Stimulated activated CD4-positive, alpha-beta T cell treated with anti-CD3 and anti-CD28 coated beads, Interleukin-4, amount 100 ng/mL, for 4 hours (primary cell): ENCODE results near the gene ATCAY.
"Not testable (repeated sequence)": the region's sequence is repeated elsewhere in the genome, so short reads cannot be mapped to it uniquely, and the experiment has no call there.

Source experiments
- DNase-seq, 2 experiments: peaks; one replicate each; pipeline ENCODE4 v3.0.0-alpha.2; 2020

Gene ATCAY

DNA sequence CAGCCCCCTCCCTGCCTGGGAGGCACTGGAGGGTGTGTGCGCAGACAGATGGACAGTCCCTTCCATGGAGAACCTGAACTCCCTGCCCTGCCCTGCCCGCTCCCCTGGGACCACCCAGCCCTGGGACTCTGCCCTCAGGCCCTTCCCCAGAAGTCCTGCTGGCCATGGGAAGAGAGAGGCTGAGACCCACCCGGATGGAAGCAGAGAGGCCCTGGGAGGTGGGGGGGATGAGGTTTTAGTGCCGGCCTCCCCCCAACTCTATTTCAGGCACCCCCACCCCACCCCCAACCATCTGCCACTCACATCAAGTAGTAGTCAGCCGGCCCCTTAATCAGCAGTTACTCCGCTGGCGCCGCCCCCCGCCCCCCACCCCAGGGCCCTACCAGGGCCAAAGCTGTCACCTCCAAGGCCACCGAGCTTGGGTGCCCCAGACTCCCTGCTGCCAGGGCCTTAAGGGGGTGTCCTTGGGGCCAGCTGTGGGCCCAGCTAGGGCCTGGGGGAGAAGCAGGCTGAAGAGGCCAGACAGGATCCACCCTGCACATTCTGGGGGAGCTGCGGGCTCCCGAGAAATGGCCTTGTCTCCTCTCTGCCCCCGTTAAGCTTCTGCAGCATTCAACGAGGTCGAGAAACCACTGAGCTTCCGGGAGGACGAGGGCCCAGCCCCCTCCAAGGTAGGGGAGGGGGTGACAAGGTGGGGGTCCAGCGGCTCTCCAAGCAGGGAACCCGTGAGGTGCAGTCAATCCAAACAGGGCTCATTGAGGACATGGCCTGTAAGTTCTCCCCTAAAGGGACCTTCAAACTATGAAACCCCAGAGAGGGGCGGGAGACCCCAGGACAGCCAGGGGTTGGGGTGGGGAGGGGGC, 69.7 kb downstream of the ATCAY start:
- DNase-seq, result no peak

DNA sequence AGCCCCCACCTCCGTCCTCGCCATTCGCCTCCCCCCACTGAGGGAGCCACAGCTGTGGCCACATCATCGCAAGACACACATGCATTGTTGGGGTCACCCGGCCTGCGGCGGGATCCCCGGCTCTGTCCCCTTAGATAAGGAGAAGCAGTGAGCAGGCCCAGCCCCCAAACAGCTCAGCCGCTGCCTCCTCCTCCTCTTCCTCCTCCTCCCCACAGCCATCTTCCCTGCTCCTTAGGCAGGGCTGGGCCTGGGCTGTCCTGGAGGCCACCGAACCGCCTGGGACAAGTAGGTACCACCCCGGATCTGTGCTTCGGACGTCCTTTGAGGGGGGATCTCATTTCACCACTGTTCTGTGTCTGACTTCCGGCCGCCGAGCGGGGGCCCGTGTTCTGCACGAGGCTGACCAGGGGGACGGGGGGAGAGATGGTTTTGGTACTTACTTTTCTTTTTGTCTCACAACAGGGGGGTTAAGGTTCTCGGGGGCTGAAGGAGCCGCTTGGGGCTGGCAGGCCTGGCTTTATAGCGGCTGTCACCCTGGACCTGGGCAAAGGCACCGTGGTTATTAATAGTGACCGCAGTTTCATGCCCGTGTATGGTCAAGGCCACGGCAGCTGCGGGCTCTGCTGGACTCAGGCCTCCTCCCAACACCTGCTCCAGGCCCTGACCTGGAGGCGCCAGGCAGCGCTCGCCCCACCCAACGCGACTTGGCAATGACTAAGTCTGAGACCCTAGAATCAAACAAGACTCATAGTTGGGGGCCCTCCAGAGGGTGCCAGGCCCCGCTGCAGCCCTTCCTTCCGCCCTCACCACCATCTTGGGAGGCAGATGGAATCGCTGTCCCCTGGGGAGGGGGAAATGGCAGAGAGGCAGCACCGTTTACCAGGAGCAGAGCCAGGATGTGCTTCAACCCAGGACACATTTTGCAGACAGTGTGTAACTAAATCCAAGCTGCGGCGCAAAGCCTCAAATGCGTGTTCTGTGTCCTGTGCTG, 70.7 kb downstream of the ATCAY start:
- DNase-seq, result no peak

DNA sequence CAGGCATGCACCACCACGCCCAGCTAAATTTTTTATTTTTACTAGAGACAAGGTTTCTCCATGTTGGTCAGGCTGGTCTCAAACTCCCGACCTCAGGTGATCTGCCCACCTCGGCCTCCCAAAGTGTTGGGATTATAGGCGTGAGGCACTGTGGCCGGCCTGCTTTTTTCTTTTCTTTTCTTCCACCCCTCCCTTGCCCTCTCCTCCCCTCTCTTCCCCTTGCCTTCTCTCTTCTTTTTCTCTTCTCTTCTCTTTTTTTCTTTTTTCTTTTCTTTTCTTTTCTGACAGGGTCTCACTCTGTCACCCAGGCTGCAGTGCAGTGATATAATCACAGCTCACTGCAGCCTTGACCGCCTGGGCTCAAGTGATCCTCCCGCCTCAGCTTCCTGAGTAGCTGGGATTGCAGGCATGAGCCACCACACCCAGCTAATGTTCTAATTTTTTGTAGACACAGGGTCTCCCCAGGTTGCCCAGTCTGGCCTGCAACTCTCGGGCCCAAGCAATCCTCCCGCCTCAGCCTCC, 72.3 kb downstream of the ATCAY start:
- not testable (repeated sequence) for DNase-seq

DNA sequence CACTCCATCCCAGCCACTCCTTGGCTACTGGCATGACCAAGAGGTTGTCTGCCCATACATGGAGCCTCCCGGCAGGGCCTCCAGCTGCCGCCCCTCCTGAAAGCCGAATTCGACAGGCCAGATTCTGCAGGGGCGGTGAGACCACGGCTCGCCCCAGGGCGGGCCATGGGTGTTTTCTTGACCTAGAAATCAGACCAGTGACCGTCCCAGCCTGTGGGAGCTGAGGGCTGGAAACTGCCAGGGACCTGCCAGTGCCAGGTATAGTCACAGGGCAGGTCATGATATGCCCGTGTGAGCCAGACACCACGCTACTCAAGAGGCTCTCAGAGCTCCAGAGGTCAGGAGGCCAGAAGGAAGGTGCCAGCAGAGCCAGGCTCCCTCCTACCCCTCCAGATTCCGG, 73.6 kb downstream of the ATCAY start:
- no peak for DNase-seq

DNA sequence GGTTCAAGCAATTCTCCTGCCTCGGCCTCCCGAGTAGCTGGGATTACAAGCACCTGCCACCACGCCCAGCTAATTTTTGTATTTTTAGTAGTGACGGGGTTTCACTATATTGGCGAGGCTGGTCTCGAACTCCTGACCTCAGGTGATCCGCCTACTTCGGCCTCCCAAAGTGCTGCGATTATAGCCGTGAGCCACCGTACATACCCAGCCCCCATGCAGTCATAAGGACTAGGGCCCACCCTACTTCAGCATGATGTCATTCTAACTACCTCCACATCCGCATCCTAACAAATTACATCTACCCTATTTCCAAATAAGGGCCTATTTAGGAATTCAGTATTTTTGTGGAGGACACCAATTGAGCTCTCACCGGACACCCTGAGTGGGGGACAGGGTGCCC, 74.8 kb downstream of the ATCAY start:
- DNase-seq, result not testable (repeated sequence)

DNA sequence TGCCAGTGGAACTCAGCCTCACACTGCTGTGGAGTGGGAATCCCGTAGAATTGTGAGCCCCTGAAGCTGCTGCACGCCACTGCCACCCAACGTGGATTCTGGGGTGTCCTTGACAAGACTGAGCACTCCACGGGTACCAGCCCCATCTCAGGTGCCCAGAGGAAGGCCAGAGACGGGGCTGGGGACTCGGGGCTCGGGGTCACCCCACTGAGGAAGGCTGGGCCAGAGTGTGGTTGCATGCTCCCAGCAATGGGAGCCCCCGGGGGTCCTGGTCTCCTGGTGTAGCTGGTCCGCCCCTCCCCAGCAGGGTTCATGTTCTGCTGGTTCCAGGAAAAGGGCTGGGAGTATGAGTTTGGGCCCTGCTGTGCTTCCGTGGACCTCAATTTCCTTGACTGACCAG, 75.2 kb downstream of the ATCAY start:
- DNase-seq, result no peak

DNA sequence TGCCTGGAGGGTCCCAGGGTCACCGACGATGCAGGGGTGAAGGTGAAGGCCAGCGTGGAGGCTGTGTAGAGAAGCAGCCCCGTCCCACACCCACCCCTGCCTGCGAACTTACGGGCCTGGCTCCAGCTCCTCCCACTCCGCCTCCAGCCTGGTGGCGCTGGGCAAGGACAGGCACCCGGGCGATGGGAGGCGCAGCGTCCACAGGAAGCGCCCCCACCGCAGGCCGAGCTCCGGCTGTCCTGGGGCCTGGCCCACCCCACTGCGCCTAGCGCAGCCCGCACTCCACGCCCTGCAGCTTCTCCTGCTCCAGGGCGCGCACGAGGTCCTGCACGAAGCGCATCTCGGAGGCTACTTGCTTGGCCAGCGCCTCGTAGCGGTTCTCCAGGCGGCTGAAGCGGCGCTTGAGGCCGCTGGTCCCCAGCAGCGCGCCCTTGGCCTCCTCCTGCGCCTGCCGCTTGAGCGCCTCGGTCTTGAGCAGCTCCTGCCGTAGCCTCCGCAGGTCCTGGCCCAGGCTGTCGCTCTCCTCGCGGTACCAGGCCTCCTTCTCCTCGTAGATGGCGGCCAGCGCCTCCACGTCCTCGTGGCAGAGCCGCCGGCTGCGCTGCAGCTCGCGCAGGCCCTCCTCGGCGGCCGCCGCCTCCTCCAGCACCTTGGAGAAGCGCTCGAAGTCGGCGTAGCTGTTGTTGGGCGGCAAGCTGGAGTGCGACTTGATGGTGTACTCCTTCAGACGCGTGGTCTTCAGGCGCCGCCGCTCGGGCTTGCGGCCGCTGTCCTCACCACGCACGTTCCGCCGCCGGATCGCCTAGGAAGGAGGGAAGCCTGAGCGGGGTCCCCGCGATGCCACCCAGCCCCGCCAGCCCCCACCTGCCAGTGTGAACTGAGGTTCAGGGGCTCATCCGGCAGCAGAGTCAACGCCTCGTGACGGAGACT, 78.6 kb downstream of the ATCAY start:
- DNase-seq, result no peak

DNA sequence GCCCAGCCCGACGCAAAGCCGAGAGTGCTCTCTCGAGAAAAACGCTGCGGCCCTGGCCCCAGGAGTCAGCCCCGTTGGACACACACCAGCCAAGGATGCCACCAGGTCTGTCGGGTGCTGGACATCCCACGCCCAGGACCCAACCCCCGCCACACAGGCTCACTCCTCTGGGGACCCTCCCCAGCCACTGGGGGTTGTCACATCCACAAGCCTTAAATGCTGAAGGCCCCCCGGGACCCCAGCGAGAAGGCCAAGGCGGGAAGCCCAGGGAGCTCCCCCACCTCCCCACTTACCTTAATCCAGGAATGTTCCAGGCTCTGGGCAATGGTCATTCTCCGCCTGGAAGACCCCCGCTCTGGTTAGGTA, 79.3 kb downstream of the ATCAY start:
- no peak for DNase-seq

DNA sequence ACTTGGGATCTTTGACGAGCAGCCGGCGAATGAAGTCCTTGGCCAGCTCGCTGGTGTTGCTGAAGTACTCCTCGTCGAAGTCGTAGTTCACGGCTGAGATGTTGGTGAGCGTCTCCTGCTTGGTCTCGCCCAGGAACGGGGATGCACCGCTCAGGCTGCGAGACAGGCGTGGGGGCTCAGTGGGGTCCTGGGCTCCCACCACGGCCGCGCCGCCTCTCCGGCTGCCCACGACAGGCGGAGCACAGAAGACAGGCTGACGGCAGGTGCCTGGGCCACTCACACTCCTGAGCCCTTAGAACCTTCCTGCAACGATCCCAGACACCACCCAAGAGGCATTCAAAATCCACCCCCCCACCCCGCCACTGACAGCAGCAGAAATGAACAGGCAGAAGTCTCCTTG, 80.5 kb downstream of the ATCAY start:
- no peak for DNase-seq

DNA sequence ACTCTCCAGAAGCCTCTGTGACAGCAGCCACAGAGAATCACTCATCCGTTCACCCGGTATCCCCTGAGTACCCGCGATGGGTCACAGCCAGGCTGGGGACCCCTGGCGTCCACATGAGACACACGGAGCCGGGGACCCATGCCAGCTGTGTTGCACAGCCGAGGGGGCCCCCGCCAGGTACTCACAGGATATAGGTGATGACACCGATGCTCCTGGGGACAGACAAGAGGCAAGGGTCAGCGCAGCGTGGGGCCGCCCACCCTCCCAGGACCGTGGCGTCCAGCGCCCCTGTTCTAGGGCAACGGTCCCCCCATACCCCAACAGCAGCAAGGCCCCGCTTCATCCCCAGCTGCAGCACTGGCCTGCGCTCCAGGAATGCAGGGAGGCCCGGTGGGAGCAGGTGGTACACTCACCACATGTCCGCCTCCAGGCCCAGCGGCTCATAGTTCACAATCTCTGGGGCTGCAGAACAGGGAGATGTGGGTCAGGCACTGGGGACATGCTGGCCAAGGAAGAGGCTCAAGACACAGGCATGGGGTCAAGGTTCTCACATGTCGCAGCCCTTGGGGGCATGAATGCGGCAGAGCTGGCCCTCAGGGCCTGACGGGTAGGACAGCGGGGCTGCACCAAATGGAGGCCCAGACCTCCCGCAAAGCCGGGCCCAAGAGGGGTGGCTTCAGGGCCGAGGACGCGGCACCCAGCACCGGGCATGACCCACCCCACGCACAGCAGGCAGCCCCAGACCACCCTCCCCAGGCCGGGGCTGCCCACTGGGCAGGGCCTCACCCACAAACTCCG, 83.2 kb downstream of the ATCAY start:
- DNase-seq, result no peak

DNA sequence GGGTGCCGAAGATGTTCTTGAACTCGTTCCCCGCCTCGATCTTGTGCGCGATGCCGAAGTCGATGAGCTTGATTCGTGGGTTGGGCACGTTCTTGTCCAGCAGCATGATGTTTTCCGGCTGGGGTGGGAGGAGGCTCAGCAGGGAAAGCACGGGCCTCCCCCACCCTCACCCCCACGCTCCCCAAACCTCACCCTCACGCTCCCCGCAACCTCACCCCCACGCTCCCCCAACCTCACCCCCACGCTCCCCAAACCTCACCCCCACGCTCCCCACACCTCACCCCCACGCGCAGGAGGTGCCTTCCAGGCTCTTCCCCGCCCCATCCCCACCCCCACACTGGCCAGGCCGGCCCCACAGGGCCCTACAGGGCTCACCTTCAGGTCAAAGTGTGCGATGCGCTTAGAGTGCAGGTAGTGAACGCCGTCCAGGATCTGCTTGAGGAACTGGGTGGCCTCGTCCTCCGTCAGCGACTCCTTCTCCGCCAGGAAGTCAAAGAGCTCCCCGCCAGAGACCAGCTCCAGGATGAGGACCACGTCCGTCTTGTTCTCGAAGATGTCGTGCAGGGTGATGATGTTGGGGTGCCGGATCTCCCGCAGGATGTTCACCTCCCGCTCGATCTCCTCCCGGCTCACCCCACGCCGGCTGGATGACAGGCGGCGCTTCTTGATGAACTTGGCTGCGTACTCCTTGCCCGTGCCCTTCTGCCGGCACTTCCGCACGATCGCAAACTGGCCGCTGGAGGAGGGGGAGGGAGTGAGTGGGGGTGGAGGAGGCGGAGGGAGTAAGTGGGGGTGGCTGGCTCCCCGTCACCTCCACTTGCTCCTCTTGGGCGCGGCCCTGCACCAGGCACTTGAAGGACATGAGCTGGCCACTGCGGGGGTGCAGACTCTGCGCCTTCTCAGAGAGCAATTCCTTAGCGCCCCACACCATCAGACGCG, 84.0 kb downstream of the ATCAY start:
- DNase-seq, result no peak

DNA sequence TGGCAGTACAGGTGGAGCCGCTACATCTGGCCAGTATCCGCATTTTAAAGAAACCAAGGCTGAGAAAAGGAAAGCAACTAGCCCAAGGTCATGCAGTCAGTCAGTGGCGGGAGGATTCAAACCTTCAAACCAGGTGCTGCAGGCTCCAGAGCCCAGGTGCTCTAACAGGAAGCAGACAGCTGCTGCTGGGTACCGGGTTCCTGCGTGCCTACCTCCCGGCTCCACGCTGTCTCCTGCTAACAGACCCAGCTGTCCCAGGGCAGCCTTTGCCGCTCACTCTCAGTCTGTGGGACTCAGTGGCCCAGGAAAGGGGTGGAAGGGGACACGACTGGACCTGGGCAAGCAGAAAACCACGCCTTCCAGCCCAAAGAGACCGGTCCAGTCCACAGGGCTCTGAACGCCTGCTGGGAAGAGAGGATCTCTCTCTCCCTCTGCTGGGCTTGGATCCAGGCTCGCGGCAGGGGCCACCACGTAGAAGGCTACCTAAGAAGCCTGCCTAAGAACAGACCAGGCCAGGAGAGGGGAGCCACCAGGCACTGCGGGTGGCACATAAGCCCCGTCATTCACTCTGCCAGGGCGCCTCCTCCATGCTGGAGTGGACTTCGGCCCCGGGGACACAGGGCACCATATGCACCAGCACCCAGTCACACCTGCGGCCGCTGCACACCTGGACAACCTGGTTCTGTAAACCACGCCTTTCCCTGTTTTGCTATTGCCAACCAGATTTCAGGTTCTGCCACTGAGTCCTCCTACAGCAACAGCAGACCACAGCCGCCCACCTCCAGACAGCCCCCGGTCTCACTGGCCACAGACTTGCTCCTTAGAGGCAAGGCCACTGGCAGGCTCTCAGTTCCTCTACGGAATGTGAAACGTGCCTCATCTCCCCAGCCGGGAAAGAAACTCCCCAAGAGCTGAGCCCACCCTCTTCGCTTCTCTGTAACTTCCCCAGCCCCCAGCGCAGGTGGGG, 85.8 kb downstream of the ATCAY start:
- no peak for DNase-seq

DNA sequence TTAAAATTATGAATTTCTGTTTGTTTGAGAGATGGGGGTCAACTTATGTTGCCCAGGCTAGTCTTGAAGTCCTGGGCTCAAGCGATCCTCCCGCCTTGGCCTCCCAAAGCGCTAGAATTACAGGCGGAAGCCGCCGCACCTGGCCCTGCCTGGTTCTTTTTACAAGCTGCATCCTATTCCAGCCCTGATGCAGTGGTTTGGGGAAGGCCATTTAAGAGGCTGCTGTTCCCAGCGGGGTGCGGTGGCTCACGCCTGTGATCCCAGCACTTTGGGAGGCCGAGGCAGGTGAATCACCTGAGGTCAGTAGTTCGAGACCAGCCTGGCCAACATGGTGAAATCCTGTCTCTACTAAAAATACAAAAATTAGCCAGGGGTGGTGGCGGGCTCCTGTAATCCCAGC, 87.5 kb downstream of the ATCAY start:
- DNase-seq, result not testable (repeated sequence)

DNA sequence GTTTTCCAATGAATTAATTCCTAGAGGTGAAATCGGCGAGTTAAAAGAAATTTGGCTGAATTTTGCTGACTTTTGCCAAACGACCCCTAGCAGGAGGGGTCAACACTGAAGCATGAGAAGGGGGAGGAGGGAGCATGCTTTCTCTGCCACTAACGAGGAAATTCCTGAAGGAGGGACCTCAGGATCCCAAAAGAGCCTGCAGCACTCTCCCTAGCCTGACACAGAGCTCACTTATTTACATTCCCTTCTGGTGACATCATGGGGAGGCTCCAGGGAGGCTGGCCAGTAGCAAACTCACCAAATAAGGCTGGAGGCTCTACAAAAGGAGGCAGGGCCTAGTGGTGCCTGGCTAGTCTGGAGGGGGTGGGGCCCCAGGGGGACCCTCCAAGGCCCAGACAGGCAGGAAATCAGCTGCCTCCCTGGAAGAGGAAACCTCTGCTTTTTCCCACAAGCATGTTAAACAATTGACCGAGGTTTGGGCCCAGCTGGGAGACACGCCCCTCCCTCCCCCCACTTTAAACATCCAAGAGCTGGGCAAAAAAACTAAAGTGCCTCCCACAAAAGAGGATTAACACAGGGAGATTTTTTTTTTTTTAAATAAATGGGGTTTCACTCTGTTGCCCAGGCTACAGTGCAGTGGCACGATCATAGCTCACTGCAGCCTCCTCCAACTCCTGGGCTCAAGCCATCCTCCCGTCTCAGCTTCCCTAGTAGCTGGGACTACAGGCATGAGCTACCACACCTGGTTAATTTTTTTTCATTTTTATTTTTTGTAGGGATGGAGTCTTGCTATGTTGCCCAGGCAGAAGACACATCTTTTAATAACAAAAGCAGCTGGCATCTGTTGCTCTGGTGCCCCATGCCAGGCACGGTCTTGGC, 88.3 kb downstream of the ATCAY start:
- DNase-seq, result no peak

DNA sequence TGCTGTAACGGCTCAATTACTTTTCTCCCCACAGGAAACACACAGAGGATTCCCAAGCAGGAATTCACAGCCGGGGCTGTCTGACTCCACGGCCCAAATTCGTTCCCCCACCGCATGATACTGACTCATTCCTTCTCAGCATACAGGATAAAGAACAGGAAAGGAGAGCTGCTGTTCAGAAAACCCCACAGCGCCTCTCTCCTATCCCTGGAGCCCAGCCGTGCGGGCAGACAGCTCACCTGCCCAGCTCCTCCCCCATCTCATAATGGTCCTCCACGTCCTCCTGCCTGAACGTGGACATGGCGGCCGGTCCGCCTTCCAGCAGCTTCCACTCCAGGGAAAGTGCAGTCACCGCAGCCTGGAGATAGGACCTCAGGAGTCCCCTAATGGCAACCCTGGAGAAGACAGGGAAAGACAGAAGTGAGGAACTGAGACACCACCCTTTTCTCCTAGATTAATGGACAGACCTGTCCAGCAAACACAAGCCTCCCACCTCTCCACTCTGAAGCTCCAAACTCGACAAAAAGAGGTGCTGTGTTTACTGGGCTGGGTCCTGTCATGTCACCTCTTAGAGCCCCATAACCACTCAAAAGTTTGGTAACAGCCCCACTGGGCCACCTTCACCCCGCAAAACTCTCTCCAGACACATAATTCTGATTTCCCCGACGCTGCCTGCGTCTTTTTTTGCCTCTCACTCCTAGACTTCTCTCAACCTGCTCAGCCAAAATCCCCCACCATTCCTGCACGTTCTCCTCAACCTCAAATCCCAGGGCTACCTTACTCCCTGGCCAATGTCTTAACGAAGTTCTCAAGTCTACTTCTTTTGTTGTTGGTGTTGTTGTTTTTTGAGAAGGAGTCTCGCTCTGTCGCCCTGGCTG, 89.2 kb downstream of the ATCAY start:
- DNase-seq, result no peak

DNA sequence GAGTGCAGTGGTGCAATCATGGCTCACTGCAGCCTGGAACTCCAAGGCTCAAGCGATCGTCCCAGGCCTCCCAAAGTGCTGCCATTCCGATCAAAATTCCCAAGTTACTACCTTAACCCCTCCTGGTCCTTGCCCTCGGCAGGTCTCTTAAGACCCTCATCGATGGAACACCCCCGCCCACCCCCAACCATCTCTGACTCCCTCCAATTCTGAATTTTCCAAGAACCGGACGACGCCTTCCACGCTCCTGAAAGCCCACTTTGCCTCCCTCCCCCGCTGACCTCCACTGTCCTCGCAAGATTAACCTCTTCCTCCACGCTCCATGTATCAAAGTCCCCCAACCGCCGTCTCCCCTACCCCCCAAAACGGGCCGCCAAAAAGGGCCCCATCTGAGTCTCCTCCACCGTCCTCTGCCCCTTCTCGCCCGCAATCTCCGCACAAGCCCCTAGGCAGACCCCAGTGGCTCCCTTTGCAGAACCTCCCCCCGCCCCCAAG, 89.9 kb downstream of the ATCAY start:
- no peak for DNase-seq
